HepG2 (cell line): ENCODE results near the gene NUDT7. TPM values are rescaled to one million over a fixed set of nuclear protein-coding genes. Genes with fewer than 3 reads are reported as not detected.

Experiments
- ARID3A ChIP-seq: IDR thresholded peaks from 2 replicates; pipeline ENCODE4 v1.6.1; 2012; ENCODE audit warnings: low read depth, low read length, improper control_type of control experiment
- ARID5B ChIP-seq: IDR thresholded peaks from 2 replicates; pipeline ENCODE4 v1.4.0; 2020; ENCODE audit warnings: mild to moderate bottlenecking, missing genetic modification reagents
- ATF3 ChIP-seq: sonication (generic); formaldehyde crosslinking; IDR thresholded peaks from 2 replicates; pipeline ENCODE4 v1.4.0; 2020; ENCODE audit warnings: missing genetic modification reagents
- ATF4 ChIP-seq, 2 experiments: fragments of 450-650 bp in 1 of 2; sonication (generic) in 1 of 2; formaldehyde crosslinking; IDR thresholded peaks; 2 replicates each; pipeline versions ENCODE4 v1.5.0 to v1.8.0; 2020 to 2022; ENCODE audit warnings: mild to moderate bottlenecking in 1 of 2, missing genetic modification reagents in 1 of 2
- BCL6 ChIP-seq: IDR thresholded peaks from 2 replicates; pipeline ENCODE4 v1.6.1; 2016; ENCODE audit warnings: missing genetic modification reagents, missing compliant biosample characterization
- BHLHE40 ChIP-seq: IDR thresholded peaks from 2 replicates; pipeline ENCODE4 v1.6.1; 2011; ENCODE audit warnings: low read length, improper control_type of control experiment
- CEBPG ChIP-seq: IDR thresholded peaks from 2 replicates; pipeline ENCODE4 v1.6.1; 2016
- CREB1 ChIP-seq, 2 experiments: fragments of 450-650 bp in 1 of 2; IDR thresholded peaks; 2 replicates each; pipeline ENCODE4 v1.6.1; 2016 to 2017; ENCODE audit warnings: control low read depth in 1 of 2, mild to moderate bottlenecking in 1 of 2, missing compliant biosample characterization in 1 of 2, missing genetic modification characterization in 1 of 2
- FOSL2 ChIP-seq: sonication (generic); formaldehyde crosslinking; IDR thresholded peaks from 2 replicates; pipeline ENCODE4 v1.4.0; 2020; ENCODE audit warnings: missing genetic modification reagents
- FOXP1 ChIP-seq, 2 experiments: fragments of 450-650 bp in 1 of 2; IDR thresholded peaks; 2 replicates each; pipeline ENCODE4 v1.6.1; 2017 to 2018; ENCODE audit warnings: antibody characterized with exemption in 1 of 2
- HDAC2 ChIP-seq: sonication (generic); formaldehyde crosslinking; IDR thresholded peaks from 2 replicates; pipeline ENCODE4 v1.4.0; 2020; ENCODE audit warnings: missing genetic modification reagents
- MAX ChIP-seq: IDR thresholded peaks from 2 replicates; pipeline ENCODE4 v1.6.1; 2012; ENCODE audit warnings: inconsistent platforms
- SAP130 ChIP-seq: IDR thresholded peaks from 2 replicates; pipeline ENCODE4 v1.6.1; 2016; ENCODE audit warnings: low read depth
- SOX5 ChIP-seq: IDR thresholded peaks from 2 replicates; pipeline ENCODE4 v1.6.1; 2016; ENCODE audit warnings: borderline replicate concordance
- SOX6 ChIP-seq, 2 experiments: fragments of 450-650 bp in 1 of 2; sonication (generic) in 1 of 2; formaldehyde crosslinking in 1 of 2; IDR thresholded peaks; 2 replicates each; pipeline versions ENCODE4 v1.4.0 to v1.6.1; 2017 to 2020; ENCODE audit warnings: antibody characterized with exemption in 1 of 2, mild to moderate bottlenecking in 1 of 2, missing genetic modification reagents in 1 of 2
- TBL1XR1 ChIP-seq: fragments of 150-350 bp; IDR thresholded peaks from 2 replicates; pipeline ENCODE4 v1.6.1; 2014; ENCODE audit warnings: borderline replicate concordance, low read length; ENCODE audit not compliant: partially characterized antibody
- ZGPAT ChIP-seq: IDR thresholded peaks from 2 replicates; pipeline ENCODE4 v1.6.1; 2016; ENCODE audit warnings: mild to moderate bottlenecking
- ZNF337 ChIP-seq: sonication (generic); formaldehyde crosslinking; IDR thresholded peaks from 2 replicates; pipeline ENCODE4 v1.5.1; 2020; ENCODE audit warnings: missing genetic modification reagents, low read depth, mild to moderate bottlenecking, borderline replicate concordance
- ZNF34 ChIP-seq: sonication (generic); formaldehyde crosslinking; IDR thresholded peaks from 2 replicates; pipeline ENCODE4 v1.4.0; 2020; ENCODE audit warnings: mild to moderate bottlenecking, missing genetic modification reagents, borderline replicate concordance
- ZNF790 ChIP-seq: sonication (generic); formaldehyde crosslinking; IDR thresholded peaks from 2 replicates; pipeline ENCODE4 v1.8.0; 2022; ENCODE audit warnings: missing genetic modification reagents, mild to moderate bottlenecking, borderline replicate concordance
- polyA plus RNA-seq, 8 experiments: library from polyadenylated mRNA; depleted of rRNA in 3 of 8; stranded (reverse) in 7 of 8; unstranded in 1 of 8; fragments of >200 nt; fragmentation: Illumina TruSeq in 4 of 8; extraction: Trizol in 4 of 8; gene quantifications; 2 replicates each; pipeline versions ENCODE4 v1.2.1 to v1.2.3, GENCODE V29; 2011 to 2016; ENCODE audit warnings: low read depth in 4 of 8, missing spikeins in 1 of 8, mixed read lengths in 1 of 8; ENCODE audit not compliant: insufficient read depth in 1 of 8
- total RNA-seq, 5 experiments: library from RNA; depleted of rRNA; stranded (reverse); fragments of >200 nt; fragmentation: Illumina TruSeq; extraction: Trizol; gene quantifications; 2 replicates each; pipeline ENCODE4 v1.2.3, GENCODE V29; 2016; ENCODE audit warnings: low read depth in 1 of 5

NUDT7 gene
- total and polyA plus RNA-seq, 2 of the 13 experiments (the other 11 are each of a cell fraction or from before 2014, with no cell fraction given), result 14.3 to 23.9 TPM

- TF ChIP-seq ARID3A, result no peak
- TF ChIP-seq CEBPG (CRISPR knock-in tag), result peak; percentile 76
- no peak for TF ChIP-seq ZNF337
- no peak for TF ChIP-seq CREB1 (IDR thresholded peaks at IDR 0.05)
- TF ChIP-seq CREB1 (CRISPR knock-in tag; IDR thresholded peaks at IDR 0.05), result 0 out of 2 replicates have a peak, but pooled peaks have one; percentile 21
- 0 out of 2 replicates have a peak, but pooled peaks have one; percentile 30 for TF ChIP-seq ZGPAT (CRISPR knock-in tag)
- TF ChIP-seq ZNF790 (CRISPR knock-in tag), result no peak
- peak; percentile 18; the same call in 1 of the 2 replicates for TF ChIP-seq HDAC2 (CRISPR knock-in tag)
- 0 out of 2 replicates have a peak, but pooled peaks have one; percentile 19 for TF ChIP-seq MAX
- peak in 1 of 2 experiments; percentile 85; a peak in 2 of 4 replicates for TF ChIP-seq ATF4 (CRISPR knock-in tag; IDR thresholded peaks at IDR 0.05)
- TF ChIP-seq BCL6, result peak; percentile 13; the same call in 1 of the 2 replicates
- peak; percentile 71; the same call in 1 of the 2 replicates for TF ChIP-seq ZNF34 (CRISPR knock-in tag)
- no peak for TF ChIP-seq TBL1XR1
- TF ChIP-seq FOXP1 (IDR thresholded peaks at IDR 0.05), result no peak
- peak; percentile 68; the same call in 1 of the 2 replicates for TF ChIP-seq FOXP1 (CRISPR knock-in tag; IDR thresholded peaks at IDR 0.05)
- TF ChIP-seq BHLHE40, result peak; percentile 80
- peak; percentile 45 for TF ChIP-seq FOSL2 (CRISPR knock-in tag)
- TF ChIP-seq SOX6 (IDR thresholded peaks at IDR 0.05), result no peak
- peak; percentile 24; the same call in 1 of the 2 replicates for TF ChIP-seq SOX6 (CRISPR knock-in tag; IDR thresholded peaks at IDR 0.05)
- TF ChIP-seq ARID5B (CRISPR knock-in tag), result peak; percentile 53; the same call in 1 of the 2 replicates
- TF ChIP-seq ATF3 (CRISPR knock-in tag), result peak; percentile 59; the same call in 1 of the 2 replicates
- peak; percentile 42; the same call in 1 of the 2 replicates for TF ChIP-seq SOX5 (CRISPR knock-in tag)
- peak; percentile 40; the same call in 1 of the 2 replicates for TF ChIP-seq SAP130 (CRISPR knock-in tag)
Measured at GRCh38 chr16:77732241-77732946, 10.1 kb downstream of the NUDT7 start (continued).
